Activated CD8-positive, alpha-beta memory T cell treated with anti-CD3 and anti-CD28 coated beads, Interleukin-2, amount 50 U/mL, for 24 hours (primary cell): Measurements from ENCODE around the gene IL5RA.

Source experiments
- DNase-seq: peaks from one replicate; pipeline ENCODE4 v3.0.0-alpha.2; 2020; ENCODE audit errors: extremely low read depth

IL5RA gene, protein sequence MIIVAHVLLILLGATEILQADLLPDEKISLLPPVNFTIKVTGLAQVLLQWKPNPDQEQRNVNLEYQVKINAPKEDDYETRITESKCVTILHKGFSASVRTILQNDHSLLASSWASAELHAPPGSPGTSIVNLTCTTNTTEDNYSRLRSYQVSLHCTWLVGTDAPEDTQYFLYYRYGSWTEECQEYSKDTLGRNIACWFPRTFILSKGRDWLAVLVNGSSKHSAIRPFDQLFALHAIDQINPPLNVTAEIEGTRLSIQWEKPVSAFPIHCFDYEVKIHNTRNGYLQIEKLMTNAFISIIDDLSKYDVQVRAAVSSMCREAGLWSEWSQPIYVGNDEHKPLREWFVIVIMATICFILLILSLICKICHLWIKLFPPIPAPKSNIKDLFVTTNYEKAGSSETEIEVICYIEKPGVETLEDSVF

DNA sequence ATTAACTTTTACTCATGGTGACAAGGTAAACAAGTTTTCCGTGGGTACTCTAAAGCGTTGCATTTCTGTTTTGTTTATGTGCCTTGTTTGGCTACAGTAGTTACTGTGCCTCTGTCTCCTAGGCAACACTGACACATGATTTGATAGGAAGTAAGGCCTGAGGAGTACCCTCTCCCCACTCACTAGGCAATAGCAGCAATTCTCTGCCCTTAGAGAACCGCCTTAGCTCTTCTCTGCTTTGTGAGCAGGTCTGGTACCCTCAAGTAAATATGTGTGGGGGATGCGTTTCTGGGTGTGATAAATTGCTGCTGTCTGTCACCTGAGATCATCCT, at the start of gene IL5RA:
IL5RA (minus strand) TSS at position 76 of the 332 bp plus-strand sequence. CDS start 5,390 bp downstream, outside the sequence.
- no peak for DNase-seq

GRCh38 chr3:3157484-3157883, 47.3 kb upstream of the IL5RA start:
- DNase-seq, result no peak

GRCh38 chr3:3154879-3155610, 44.9 kb upstream of the IL5RA start:
- DNase-seq, result no peak

GRCh38 chr3:3151513-3151912, 41.3 kb upstream of the IL5RA start:
- DNase-seq, result no peak

DNA sequence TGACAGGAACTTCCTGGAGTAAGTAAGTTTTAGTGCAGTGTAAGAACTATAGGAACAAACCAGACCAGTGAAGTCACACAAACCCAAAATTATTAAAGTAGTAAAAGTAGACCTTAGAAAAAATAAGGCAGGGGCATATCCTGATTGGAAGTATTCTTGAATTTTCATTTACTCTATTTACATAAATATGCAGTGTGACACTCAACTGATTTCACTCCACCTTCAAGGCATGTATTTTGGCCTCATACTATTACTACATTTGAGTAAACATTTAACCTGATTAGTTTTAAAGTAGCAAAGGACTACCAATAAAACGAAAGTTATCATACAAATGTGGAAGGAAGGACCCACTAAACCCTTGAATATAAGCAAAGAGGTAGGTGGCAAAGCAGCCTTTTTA, 39.4 kb upstream of the IL5RA start:
- no peak for DNase-seq

- no peak for DNase-seq
Observed at GRCh38 chr3:3145831-3146230, 35.7 kb upstream of the IL5RA start.

DNA sequence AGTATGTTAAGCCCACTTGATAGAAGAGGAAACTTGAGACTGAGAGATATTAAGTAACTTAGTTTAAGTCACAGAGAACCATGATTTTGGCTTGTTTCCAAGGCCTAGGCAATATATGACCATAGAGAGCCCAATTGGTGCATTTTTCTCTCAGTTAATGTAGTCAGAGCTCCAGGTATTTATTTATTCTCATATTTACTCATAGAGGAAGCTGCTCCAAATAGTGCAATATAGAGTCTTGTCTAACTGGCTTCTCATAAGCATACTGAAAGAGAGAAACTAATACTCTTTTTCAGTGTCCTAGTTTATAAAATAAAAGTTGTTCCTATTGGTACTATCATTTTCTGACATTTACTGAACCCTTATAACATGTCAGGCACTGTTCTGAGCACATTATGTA, 31.8 kb upstream of the IL5RA start:
- no peak for DNase-seq

- no peak for DNase-seq
Observed at GRCh38 chr3:3137526-3137925, 27.4 kb upstream of the IL5RA start.

DNA sequence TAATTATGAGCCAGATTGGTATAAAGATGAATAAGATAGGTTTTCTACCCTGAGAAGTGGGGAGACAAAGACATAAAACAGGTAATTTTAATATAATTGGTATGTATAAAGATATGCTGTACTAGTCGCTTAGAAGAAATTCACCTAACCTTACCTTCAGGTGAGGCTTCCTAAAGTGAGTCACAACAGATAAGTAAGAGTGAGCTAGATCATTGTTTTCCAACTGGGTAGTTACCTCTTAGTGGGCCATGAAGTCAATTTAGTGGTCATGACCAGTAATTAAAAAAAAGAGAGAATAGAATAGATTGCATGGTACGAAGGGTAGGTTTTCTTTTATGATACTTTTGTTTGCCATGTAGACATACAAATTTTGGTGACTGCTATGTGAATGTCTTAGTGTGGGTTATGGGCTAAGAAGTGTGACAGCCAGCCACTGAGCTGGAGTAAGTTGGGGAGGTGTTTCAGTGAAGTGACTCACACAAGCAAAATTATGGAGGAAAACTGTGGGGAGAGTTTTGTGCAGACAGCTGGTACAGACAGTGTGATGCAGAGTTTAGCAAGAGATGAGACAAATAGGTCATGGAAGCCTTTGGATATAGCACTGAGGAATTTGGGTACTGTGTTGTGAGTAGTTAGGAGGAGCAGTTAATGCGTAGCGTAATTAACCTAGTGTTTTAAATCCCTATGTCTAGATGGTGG, 24.7 kb upstream of the IL5RA start:
- no peak for DNase-seq

GRCh38 chr3:3133500-3133899, 23.3 kb upstream of the IL5RA start:
- no peak for DNase-seq

GRCh38 chr3:3129579-3129978, 19.4 kb upstream of the IL5RA start:
- DNase-seq, result no peak

- DNase-seq, result no peak
Observed at GRCh38 chr3:3127432-3128010, 17.3 kb upstream of the IL5RA start.

DNA sequence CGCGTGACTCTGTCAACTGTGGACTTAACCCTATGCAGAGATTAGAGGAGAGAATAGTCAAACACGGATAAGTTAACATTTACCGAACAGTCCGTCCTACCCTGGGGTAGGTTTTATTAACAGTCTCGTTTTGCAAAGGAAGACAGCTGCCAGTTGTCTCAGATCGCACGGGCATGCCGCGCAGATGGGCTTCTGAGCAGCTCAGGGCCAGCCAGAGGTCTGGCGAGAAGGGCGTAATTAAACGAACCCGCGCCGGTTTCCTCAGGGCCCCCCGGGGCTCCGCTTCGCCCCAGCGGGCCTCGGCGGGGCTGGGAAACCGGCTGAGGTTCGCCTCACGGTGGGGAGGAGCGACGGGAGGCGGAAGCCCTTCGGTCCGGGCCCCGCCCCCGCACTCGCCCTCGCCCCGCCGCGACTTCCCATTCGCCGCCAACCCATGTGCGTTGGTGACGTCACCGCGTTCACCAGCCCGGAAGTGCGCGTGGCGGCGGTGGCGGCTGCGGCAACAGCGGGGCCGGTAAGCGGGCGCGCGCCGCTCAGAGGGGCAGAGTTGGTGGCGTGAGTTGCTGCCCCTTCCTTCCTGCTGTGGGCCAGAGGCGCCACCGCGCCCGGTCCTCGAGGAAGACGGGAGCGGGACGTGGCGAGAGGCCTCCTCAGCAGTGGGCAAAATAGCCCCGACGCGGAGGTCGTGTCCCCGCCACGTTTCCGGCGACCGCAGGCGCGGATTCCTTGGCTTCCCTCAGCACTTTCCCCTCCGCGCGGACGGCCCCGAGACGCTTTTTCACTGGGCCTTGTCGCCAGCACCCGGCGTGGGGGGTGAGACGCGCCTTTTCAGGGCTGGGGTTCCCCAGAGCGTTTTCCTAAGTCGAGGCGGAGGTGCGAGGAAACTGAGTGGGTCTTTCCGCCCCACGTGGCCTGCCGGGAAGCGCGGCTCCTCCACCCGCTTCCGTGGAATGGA, 16.6 kb upstream of the IL5RA start, which contains the start of gene TRNT1:
TRNT1 (plus strand) TSS at position 464 of the 955 bp plus-strand sequence. CDS start 2,101 bp downstream, outside the sequence.
- DNase-seq, result peak; percentile 87

DNA sequence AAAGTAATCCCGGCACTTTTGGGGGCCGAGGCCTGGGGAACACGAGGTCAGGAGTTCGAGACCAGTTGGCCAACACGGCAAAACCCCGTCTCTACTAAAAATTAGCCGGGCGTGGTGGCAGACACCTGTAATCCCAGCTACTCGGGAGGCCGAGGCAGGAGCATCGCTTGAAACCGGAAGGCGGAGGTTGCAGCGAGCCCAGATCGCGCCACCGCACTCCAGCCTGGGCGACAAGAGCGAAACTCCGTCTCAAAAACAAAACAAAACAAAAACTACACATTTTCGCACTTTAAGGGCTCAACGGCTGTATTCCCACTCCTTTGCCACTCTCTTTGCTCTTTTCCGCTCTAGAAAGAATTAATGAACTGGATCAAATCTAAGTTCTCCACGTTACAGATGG, 15.8 kb upstream of the IL5RA start:
- no peak for DNase-seq

DNA sequence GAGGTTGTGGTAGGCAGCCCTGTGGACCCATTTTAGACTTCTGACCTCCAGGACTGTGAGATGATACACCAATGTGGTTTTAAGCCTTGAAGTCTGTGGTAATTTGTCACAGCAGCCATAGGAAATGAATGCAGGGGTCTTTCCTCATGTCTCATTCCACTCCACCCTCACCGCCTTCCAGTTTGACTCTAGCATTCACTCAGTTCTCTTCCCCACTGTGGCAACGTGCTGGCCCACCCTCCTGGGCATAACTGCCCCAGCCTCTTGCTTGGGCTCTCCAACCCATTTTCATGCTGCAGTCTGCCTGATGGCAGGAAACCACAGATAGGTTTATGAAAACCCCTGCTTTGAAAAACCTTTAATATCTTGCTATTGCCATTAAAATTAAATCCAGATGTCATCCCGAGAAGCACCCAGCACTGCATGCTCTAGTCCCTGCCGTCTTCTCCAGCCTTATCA, 9.2 kb upstream of the IL5RA start:
- DNase-seq, result no peak

- no peak for DNase-seq
Observed at GRCh38 chr3:3117651-3118050, 7.5 kb upstream of the IL5RA start.

DNA sequence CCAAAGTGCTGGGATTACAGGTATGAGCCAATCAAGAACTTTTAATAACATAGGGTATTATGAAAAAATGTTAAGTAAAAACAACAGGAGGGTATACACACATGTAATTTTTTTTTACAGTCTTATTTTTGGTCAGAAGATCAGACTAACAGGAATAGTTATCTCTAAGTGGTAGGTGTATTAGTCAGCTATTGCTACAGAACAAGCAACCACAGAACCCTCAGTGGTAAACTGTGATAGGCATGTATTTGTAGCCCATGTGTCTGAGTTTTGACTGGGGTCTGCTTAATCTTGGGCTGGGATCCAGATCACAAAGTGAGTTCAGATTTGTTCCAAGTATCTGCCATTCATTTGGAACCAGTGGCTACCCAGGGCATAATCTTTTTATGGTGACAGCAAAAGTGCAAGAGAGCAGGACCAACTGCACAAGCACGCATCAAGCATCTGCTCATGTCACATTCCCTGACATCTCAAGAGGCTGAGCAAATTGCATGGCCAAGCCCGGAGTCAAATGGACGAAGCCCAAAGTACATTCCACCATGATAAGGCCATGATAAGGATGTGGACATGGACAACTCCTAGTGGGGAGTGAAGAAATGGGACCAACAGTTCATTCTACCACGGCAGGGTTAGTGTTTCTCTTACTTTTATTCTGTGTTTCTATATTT, 3.0 kb upstream of the IL5RA start:
- DNase-seq, result no peak

- no peak for DNase-seq
Observed at GRCh38 chr3:3110749-3111361, 681 bp upstream of the IL5RA start.

GRCh38 chr3:3109407-3110298, 521 bp downstream of the IL5RA start:
- no peak for DNase-seq
